Neural progenitor cell (in vitro differentiated cells): ENCODE data around the gene CPT1B.

Experiments
- CTCF ChIP-seq: fragments of 200-600 bp; sonication (generic); IDR thresholded peaks from 2 replicates; pipeline ENCODE4 v1.5.1; 2017; ENCODE audit warnings: antibody characterized with exemption, mild to moderate bottlenecking
- EZH2 ChIP-seq: fragments of 200-600 bp; sonication (generic); IDR thresholded peaks from 2 replicates; pipeline ENCODE4 v1.6.1; 2017; ENCODE audit warnings: antibody characterized with exemption, mild to moderate bottlenecking, moderate library complexity
- EZH2phosphoT487 ChIP-seq: fragments of 200-600 bp; sonication (generic); IDR thresholded peaks from 2 replicates; pipeline ENCODE4 v1.6.1; 2017; ENCODE audit warnings: antibody characterized with exemption

GRCh38 chr22:50586416-50586815 lies 8.2 kb upstream of the CPT1B start:
- TF ChIP-seq CTCF (no peak), EZH2 (no peak), EZH2phosphoT487 (no peak)
